ENCODE measurements around the gene GABRR3. TPM values are rescaled to one million over a fixed set of nuclear protein-coding genes. Genes with fewer than 3 reads are reported as not detected.

Gene GABRR3
- total and polyA plus RNA-seq, 2 experiments from 2014 or later = not detected

- Histone ChIP-seq H3K9me3 (ENCODE audit: low read depth) (no peaks in the 10 kb centered on the region), H3K27ac (no peak overlapping the region), H3K27me3 (no peaks in the 10 kb centered on the region), H3K36me3 (no peaks in the 10 kb centered on the region), H3K4me1 (ENCODE audit: low read depth) (peaks cover 12% of the 10 kb centered on the region), H3K4me3 (no peak overlapping the region)
- DNase-seq (ENCODE audit: low read depth in 1 of 2, low spot score in 1 of 2) = no peak
- no peak for TF ChIP-seq CTCF (IDR thresholded peaks at IDR 0.05; ENCODE audit: low read depth, low read length)
Measured at GRCh38 chr3:98025392-98025945, 9.6 kb downstream of the GABRR3 start.

GRCh38 chr3:98022978-98023820 is 11.9 kb downstream of the GABRR3 start:
- no peaks in the 10 kb centered on the region for H3K27me3 ChIP-seq
- H3K4me3 ChIP-seq = no peak overlapping the region
- DNase-seq (ENCODE audit: low read depth in 1 of 2, low spot score in 1 of 2) = peak; percentile 87 to 89
- H3K4me1 ChIP-seq (ENCODE audit: low read depth) = peaks cover 11% of the 10 kb centered on the region
- TF ChIP-seq CTCF (IDR thresholded peaks at IDR 0.05; ENCODE audit: low read depth, low read length) = peak; percentile 90
- no peaks in the 10 kb centered on the region for H3K36me3 ChIP-seq
- no peak overlapping the region for H3K27ac ChIP-seq
- H3K9me3 ChIP-seq (ENCODE audit: low read depth) = no peaks in the 10 kb centered on the region

- Histone ChIP-seq H3K36me3 (no peaks in the 10 kb centered on the region), H3K4me3 (no peak overlapping the region), H3K27me3 (no peaks in the 10 kb centered on the region), H3K9me3 (ENCODE audit: low read depth) (no peaks in the 10 kb centered on the region), H3K27ac (no peak overlapping the region), H3K4me1 (ENCODE audit: low read depth) (peaks cover 11% of the 10 kb centered on the region)
- peak; percentile 47 to 72 for DNase-seq (ENCODE audit: low read depth in 1 of 2, low spot score in 1 of 2)
- TF ChIP-seq CTCF (IDR thresholded peaks at IDR 0.05; ENCODE audit: low read depth, low read length) = no peak
Measured at GRCh38 chr3:98021830-98022560, 13.1 kb downstream of the GABRR3 start.

- no peak overlapping the region for H3K27ac ChIP-seq
- TF ChIP-seq CTCF (IDR thresholded peaks at IDR 0.05; ENCODE audit: low read depth, low read length) = no peak
- DNase-seq (ENCODE audit: low read depth in 1 of 2, low spot score in 1 of 2) = no peak
- no peak overlapping the region for H3K4me3 ChIP-seq
- H3K27me3 ChIP-seq = no peaks in the 10 kb centered on the region
- no peaks in the 10 kb centered on the region for H3K9me3 ChIP-seq (ENCODE audit: low read depth)
- H3K4me1 ChIP-seq (ENCODE audit: low read depth) = peaks cover 11% of the 10 kb centered on the region
- no peaks in the 10 kb centered on the region for H3K36me3 ChIP-seq
Measured at GRCh38 chr3:98020412-98020811, 14.7 kb downstream of the GABRR3 start.

GRCh38 chr3:98018301-98018700 is 16.8 kb downstream of the GABRR3 start:
- no peak for DNase-seq (ENCODE audit: low read depth in 1 of 2, low spot score in 1 of 2)
- H3K27me3 ChIP-seq = no peaks in the 10 kb centered on the region
- no peak for TF ChIP-seq CTCF (IDR thresholded peaks at IDR 0.05; ENCODE audit: low read depth, low read length)
- H3K4me3 ChIP-seq = no peak overlapping the region
- H3K4me1 ChIP-seq (ENCODE audit: low read depth) = peaks cover 11% of the 10 kb centered on the region
- no peaks in the 10 kb centered on the region for H3K36me3 ChIP-seq
- no peak overlapping the region for H3K27ac ChIP-seq
- H3K9me3 ChIP-seq (ENCODE audit: low read depth) = no peaks in the 10 kb centered on the region
